Measurements from ENCODE around the gene MRPS23. TPM values are rescaled to one million over a fixed set of nuclear protein-coding genes. Genes with fewer than 3 reads are reported as not detected.
A peak's percentile ranks its signal among the peaks of the same experiment; 100 is the strongest.

Gene MRPS23
- total and polyA plus RNA-seq, 7 donors: 9.5 to 43.9 (median 15.1) TPM

- H3K4me3 ChIP-seq: peak overlapping the region; percentile 38 to 55 (median 50)
- peak; percentile 89 for DNase-seq
- WGBS, 2 donors: 5 to 18% methylated on average over 58 of the region's 58 CpGs
- peak overlapping the region; percentile 92 to 97 (median 94) for H3K27ac ChIP-seq
- peak; percentile 61 to 85 (median 74) for TF ChIP-seq POLR2AphosphoS5 (IDR thresholded peaks at IDR 0.05)
- TF ChIP-seq CTCF (IDR thresholded peaks at IDR 0.05): no peak
- peak; percentile 24 to 39 for TF ChIP-seq POLR2A (IDR thresholded peaks at IDR 0.05)
- intact Hi-C loops (cut with DNase I): loop anchor here (2.0 kb wide), 1 partner anchor 93 kb away; the partner anchor contains the start of gene CUEDC1
- peaks cover 0 to 67% (median 58%) of the 10 kb centered on the region in 4 donors for H3K4me1 ChIP-seq
- H3K9me3 ChIP-seq: no peaks in the 10 kb centered on the region
- H3K36me3 ChIP-seq: peaks cover 0 to 19% (median 3%) of the 10 kb centered on the region in 4 donors
- H3K27me3 ChIP-seq: no peaks in the 10 kb centered on the region
Measured at GRCh38 chr17:57861790-57862693, 12.2 kb upstream of the MRPS23 start.

GRCh38 chr17:57861000-57861789 is 11.4 kb upstream of the MRPS23 start:
- Histone ChIP-seq H3K4me3 (peak overlapping the region; percentile 38 to 55 (median 50)), H3K36me3 (peaks cover 0 to 12% (median 3%) of the 10 kb centered on the region in 4 donors), H3K4me1 (peaks cover 0 to 66% (median 56%) of the 10 kb centered on the region in 4 donors), H3K27me3 (no peaks in the 10 kb centered on the region), H3K9me3 (no peaks in the 10 kb centered on the region), H3K27ac (peak overlapping the region; percentile 92 to 97 (median 94))
- intact Hi-C loops (cut with DNase I): loop anchor here (2.0 kb wide), 1 partner anchor 94 kb away; the partner anchor contains the start of gene CUEDC1
- WGBS, 2 donors: 1% methylated on average over 34 of the region's 34 CpGs
- TF ChIP-seq POLR2A (IDR thresholded peaks at IDR 0.05): no peak
- peak in 1 of 4 donors; percentile 16 for TF ChIP-seq EP300 (IDR thresholded peaks at IDR 0.05)
- peak in 3 of 4 donors; percentile 7 to 25 (median 19) for TF ChIP-seq POLR2AphosphoS5 (IDR thresholded peaks at IDR 0.05)
- TF ChIP-seq CTCF (IDR thresholded peaks at IDR 0.05): no peak
- DNase-seq: peak; percentile 85

GRCh38 chr17:57860414-57860999 is 10.7 kb upstream of the MRPS23 start:
- no peaks in the 10 kb centered on the region for H3K27me3 ChIP-seq
- peak overlapping the region in 2 of 4 donors; percentile 54 to 55 for H3K4me3 ChIP-seq
- no peaks in the 10 kb centered on the region for H3K9me3 ChIP-seq
- peaks cover 0 to 6% (median 2%) of the 10 kb centered on the region in 4 donors for H3K36me3 ChIP-seq
- H3K4me1 ChIP-seq: peaks cover 0 to 73% (median 62%) of the 10 kb centered on the region in 4 donors
- intact Hi-C loops (cut with DNase I): loop anchor here (2.0 kb wide), 1 partner anchor 94 kb away; the partner anchor contains the start of gene CUEDC1
- TF ChIP-seq CTCF (IDR thresholded peaks at IDR 0.05) (no peak), POLR2A (IDR thresholded peaks at IDR 0.05) (no peak), EP300 (IDR thresholded peaks at IDR 0.05) (no peak), POLR2AphosphoS5 (IDR thresholded peaks at IDR 0.05) (no peak)
- peak overlapping the region; percentile 92 to 97 (median 94) for H3K27ac ChIP-seq
- no peak for DNase-seq
- WGBS, 2 donors: 39 to 72% methylated on average over 6 of the region's 6 CpGs
